GM21717 (cell line): ENCODE results near the gene TBATA.

Experiments used
- ATAC-seq: cut with Tn5 transposase; IDR thresholded peaks from one replicate; pipeline ENCODE4 v1.9.1; 2021; ENCODE audit warnings: mild to moderate bottlenecking, moderate library complexity; ENCODE audit not compliant: unreplicated experiment

TBATA gene

GRCh38 chr10:70763567-70763966 is 21.6 kb downstream of the TBATA start:
- no peak for ATAC-seq

GRCh38 chr10:70762441-70763175 is 22.6 kb downstream of the TBATA start:
- no peak for ATAC-seq

DNA sequence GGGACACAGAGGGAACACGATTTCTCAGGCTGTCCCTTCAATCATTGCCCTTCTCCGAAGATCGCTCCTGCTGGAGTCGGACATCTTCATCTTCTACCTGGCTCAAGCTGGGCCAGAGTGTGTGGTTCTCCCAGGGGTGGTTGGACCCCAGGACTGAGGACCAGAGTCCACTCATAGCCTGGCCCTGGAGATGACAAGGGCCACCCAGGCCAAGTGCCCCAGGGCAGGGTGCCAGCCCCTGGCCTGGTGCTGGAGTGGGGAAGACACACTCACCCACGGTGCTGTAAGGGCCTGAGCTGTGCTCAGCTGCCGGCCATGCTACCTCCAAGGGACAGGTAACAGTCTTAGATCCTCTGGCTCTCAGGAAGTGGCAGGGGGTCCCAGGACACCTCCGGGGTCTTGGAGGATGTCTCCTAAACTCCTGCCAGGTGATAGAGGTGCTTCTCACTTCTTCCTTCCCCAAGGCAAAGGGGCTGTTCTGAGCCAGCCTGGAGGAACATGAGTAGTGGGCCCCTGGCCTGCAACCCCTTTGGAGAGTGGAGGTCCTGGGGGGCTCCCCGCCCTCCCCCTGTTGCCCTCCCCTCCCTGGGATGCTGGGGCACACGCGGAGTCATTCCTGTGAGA is 23.3 kb downstream of the TBATA start:
- ATAC-seq = no peak

GRCh38 chr10:70761031-70761601 is 24.1 kb downstream of the TBATA start:
- no peak for ATAC-seq

GRCh38 chr10:70760271-70760787 is 24.8 kb downstream of the TBATA start:
- ATAC-seq = no peak

DNA sequence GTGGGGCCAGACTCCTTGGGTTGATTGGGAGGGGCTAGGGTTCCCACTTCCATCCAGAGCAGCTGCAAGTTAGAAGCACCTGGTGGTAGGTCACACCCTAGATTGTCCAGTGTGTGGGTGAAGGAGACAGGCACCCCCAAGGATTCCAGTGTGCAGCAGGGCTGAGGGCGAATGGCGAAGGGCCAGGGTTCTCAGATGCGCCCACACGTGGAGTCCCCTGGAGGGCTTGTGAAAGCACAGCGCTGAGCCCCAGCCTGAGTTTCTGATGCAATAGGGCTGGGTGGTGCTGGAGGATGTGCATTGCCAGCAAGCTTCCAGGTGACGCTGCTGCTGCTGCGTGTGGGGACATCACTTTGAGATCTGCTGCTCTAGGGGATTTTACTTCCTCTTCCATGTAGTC is 25.4 kb downstream of the TBATA start:
- no peak for ATAC-seq

DNA sequence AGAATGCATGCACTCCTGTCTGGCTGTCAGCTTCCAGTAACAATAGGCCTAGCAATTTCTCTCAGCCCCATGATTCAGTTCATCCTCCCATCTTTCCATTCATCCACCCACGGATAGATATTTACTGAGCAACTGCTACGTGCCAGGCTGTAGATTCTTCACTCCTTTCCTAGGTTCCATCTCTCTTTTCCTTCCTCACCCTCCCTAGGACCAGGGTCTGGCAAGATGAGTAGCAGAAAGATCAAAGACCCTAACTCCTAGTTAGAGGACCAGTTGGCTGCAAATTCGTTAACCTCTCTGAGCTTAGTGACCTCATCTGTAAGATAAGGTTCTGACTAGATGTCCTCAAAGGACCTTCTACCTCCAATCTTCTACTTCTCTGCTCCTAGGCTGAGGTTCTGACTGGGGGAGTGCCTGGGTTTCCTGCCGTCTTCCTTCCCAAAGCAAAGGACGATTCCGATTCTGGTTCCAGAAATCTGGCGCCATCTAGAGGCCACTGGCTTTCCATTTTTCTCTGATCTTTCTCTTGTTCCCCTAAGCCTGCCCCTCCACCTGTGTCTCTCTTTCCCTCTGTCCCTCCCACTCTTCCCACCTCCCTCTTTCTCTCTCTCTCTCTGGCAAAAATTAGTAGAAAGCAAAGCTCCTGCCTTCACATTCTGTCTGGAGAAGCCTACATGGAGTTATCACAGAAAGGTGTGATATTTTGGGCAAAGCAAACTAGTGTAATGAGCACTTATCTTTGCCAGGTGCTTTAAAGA is 26.2 kb downstream of the TBATA start:
- ATAC-seq = no peak

DNA sequence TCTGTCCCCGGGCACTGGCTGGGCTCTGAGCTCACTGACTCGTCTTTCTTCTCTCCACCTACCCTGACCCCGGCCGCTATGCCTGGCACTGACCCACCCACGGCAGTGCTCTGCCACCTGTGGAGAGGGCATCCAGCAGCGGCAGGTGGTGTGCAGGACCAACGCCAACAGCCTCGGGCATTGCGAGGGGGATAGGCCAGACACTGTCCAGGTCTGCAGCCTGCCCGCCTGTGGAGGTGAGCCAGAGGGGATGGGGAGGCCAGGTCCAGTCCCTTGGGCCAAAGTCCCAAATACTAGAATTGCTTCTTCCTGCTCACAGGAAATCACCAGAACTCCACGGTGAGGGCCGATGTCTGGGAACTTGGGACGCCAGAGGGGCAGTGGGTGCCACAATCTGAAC is 27.3 kb downstream of the TBATA start:
- ATAC-seq = no peak

DNA sequence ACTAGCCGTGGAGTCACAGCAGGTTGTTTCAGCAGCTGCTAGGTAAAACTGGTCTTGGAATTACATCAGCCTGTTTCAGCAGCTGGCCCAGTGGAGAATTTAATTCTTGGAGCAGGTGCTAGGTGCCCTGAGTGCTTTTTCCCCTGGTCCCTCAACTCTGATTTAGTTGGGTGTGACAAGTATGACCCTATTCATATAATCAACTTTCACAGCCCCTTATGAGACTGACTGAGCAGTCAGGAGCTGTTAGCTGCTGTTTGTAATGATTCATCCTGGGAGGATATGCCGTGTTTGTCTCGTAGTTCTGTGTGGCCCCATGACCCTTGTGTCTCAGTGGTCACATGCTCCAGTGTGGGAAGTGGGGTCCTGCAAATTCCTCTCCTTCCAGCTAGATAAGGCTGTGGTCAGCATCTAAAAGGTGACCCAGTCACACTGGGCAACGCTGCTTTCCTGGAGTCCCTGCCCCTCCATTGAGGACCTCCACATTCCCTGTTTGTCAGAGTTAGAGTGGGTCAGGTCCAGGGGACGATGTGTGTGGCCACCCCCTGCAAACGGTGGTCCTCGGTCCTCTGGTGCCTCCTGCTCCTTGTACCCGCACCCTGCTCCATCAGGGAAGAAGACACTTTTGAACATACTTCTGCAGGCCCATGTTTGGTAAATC is 28.3 kb downstream of the TBATA start:
- no peak for ATAC-seq

DNA sequence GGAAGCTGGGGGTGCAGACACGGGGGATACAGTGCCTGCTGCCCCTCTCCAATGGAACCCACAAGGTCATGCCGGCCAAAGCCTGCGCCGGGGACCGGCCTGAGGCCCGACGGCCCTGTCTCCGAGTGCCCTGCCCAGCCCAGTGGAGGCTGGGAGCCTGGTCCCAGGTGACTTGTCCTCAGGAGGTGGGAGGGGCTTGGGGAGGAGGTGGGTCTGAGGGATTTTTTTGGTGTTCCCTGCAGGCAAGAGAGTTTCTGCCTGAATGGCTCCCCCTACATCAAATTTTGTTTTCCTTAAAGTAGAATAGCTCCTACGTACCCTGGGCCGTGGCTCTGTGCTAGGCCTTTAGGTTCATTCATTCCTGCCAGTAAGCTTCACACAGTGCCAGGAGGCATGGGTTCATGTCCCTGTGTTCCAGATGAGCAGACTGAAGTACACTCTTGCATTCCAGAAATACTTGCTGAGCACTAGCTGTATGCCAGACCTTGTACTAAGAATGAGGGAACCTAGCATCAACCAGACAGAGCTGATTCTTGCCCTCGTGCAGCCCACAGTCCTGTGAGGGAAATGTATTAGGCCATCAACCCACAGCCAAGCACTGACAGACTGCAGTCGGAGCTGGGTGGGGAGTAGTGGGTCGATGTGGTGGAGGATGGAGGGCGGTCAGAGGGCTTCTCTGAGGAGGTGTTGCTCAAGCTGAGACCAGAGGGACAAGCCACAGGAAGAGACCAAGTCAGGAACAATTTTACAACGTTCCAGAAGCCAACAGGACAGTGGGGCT is 31.1 kb downstream of the TBATA start:
- no peak for ATAC-seq

DNA sequence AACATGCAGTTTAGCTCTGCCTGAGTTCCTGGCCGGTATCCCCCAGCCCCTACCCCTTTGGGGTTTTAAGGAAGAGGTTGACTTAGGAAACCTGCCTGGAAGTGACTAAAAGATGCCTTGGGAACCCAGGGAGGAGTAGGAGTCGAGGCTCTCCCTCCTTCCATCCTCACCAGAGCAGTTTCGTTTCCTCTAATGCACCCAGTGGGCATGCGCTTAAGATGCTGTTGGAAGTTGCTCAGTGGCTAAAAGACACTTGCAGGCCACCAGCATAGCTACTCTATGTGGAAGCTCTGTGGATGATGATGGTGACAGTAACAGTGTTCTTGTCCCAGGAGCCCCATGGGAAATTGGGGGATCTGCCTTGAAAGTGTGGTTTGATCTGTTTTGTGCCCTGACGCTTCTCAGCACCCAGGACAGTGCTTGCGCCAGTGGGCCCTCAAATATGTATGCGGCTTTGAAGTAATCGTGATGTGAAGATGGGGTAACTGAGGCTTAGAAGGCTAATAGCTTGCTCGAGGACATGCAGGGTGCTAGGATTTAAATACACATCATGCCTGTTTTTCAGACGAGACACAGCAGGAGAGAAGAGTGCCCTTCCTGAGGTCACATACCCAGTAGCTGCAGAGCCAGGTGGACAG is 32.0 kb downstream of the TBATA start:
- no peak for ATAC-seq

DNA sequence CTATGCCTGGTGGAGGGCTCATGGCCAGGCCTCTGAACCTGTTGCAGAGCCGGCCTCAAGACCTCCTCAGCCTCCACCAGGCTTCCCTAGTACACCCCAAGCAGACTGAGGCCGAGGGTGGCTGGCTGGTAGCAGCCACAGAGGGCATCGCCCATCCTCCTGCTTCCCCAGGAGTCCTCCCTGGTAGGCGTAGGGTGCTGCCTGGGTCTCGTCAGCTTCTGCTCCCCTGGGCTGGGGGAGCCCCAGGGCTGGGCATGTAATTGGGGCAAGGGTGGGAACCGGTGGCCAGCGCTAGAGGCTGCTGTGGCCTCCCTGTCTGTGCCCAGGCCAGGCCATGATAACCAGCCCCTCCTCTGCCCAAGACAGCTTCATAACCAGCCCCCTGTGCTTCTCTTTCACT is 32.6 kb downstream of the TBATA start:
- ATAC-seq = no peak

DNA sequence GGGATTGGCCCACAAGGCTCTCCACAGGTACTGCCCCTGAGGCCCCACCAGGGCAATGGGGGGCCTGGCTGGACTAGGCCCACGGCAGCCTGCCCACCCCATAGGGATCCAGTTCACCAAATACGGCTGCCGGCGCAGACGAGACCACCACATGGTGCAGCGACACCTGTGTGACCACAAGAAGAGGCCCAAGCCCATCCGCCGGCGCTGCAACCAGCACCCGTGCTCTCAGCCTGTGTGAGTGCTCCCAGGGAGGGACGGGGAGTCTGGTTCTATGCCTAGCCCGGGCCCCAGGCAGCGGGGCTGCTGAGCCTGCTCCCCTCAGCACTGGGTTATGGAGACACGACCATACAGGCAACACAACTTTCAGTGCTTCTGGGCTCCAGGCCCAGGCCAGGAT is 33.2 kb downstream of the TBATA start:
- no peak for ATAC-seq

- ATAC-seq = no peak
Measured at GRCh38 chr10:70751356-70751755, 33.8 kb downstream of the TBATA start.

- no peak for ATAC-seq
Measured at GRCh38 chr10:70750156-70750703, 34.9 kb downstream of the TBATA start.

GRCh38 chr10:70749756-70750155 is 35.4 kb downstream of the TBATA start:
- ATAC-seq = no peak

DNA sequence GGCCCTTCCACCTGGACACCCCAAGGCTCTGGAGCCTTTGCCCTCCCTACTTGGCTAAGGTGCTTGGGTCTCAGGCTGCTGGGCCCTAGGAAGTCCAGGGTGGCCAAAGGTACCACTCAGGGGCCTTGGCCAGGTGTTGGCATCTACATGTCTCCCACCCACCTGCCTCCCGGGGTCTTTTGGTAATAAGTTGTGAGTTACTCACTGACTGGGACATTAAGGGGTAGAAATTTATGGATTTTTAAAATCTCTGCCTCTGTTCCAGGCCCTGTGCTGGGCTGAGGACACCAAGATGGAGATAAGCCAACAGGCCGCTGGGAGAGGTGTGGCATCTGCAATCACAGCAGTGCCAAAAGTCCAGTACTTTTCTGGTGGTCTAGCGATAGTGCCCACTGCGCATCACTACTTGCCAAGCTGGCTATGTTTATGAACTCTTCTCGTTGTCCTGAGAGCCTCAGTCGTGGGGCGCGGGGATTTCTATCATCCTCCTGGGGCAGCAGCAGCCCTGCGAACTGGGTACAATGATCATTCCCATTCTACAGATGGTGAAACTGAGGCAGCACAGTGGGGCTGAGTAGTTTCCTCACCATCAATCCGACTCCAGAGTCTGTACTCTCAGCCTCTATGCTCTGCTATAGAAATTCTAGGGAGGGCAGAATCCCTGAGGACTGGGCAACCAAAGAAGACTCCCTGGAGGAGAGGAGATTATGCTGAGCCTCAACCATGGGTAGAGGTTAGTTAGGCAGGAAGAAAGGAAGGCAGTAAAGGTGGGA is 36.2 kb downstream of the TBATA start:
- no peak for ATAC-seq

DNA sequence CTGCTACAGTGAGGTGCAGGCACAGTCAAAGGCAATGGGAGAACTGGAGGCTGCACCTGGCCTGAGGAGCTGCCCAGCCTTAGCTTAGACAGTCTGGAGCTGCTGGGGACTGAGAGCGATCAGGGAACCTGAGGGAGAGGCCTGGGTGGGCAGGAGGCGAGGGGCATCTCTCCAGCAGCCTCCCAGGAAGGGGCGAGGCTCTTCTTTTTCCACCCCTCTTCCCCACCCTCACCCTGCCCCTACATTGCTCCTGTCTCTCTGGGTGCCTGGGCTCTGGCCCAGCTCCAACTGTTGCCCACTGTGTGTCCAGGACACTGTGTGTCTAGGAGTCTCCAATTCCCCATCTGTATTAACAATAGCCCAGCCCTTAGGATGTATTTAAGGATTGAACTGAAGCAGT is 36.9 kb downstream of the TBATA start:
- ATAC-seq = no peak
